HEK293 (cell line): ENCODE results near the gene EZH1.
A peak's percentile ranks its signal among the peaks of the same experiment; 100 is the strongest.

Experiments
- CTCF ChIA-PET: fragments of 350-600 bp; formaldehyde crosslinking; extraction: SDS; loops from one replicate; lab custom pipeline; 2021; ENCODE audit warnings: antibody characterized with exemption; lab: Yijun Ruan, JAX
- POLR2A ChIA-PET: fragments of 300-600 bp; formaldehyde crosslinking; extraction: SDS; loops from one replicate; lab custom pipeline; 2020; ENCODE audit warnings: antibody characterized with exemption, inconsistent platforms; lab: Yijun Ruan, JAX
- H3K27ac ChIP-seq: fragments of 200-500 bp; sonication (Bioruptor generic); 2 replicates; pipeline ENCODE4 v1.5.1; 2014; ENCODE audit warnings: low read depth, low read length, control low read depth, inconsistent platforms; ENCODE audit errors: extremely low read depth
- H3K36me3 ChIP-seq, 2 experiments: fragments of 200-500 bp in 1 of 2; sonication (Bioruptor generic) in 1 of 2; 1 replicate in 1 of 2; 2 replicates in 1 of 2; pipeline ENCODE4 v1.5.1; 2014 to 2017; ENCODE audit warnings: inconsistent platforms in 2 of 2, low read length in 2 of 2; ENCODE audit not compliant: control insufficient read depth in 2 of 2, insufficient read depth in 1 of 2
- H3K4me1 ChIP-seq: fragments of 200-500 bp; sonication (Bioruptor generic); 2 replicates; pipeline ENCODE4 v1.5.1; 2014; ENCODE audit warnings: mild to moderate bottlenecking, low read length, inconsistent platforms; ENCODE audit not compliant: control insufficient read depth, insufficient read depth
- H3K4me3 ChIP-seq: 2 replicates; pipeline ENCODE4 v1.5.1; 2011; ENCODE audit warnings: low read depth, mild to moderate bottlenecking, control low read depth, low read length, moderate library complexity
- H3K9me3 ChIP-seq: fragments of 200-500 bp; sonication (Bioruptor generic); 2 replicates; pipeline ENCODE4 v1.5.1; 2014; ENCODE audit warnings: low read depth, low read length, inconsistent platforms; ENCODE audit not compliant: control insufficient read depth, insufficient read depth
- AEBP2 ChIP-seq: fragments of 450-650 bp; formaldehyde crosslinking; IDR thresholded peaks from 2 replicates; pipeline ENCODE4 v1.5.1; 2016; ENCODE audit warnings: missing biosample characterization, missing genetic modification characterization, borderline replicate concordance
- RBAK ChIP-seq: fragments of 450-650 bp; formaldehyde crosslinking; IDR thresholded peaks from 2 replicates; pipeline ENCODE4 v1.5.1; 2016; ENCODE audit warnings: missing biosample characterization, missing genetic modification characterization
- SP2 ChIP-seq: fragments of 450-650 bp; formaldehyde crosslinking; IDR thresholded peaks from 2 replicates; pipeline ENCODE4 v1.5.1; 2016; ENCODE audit warnings: missing biosample characterization, missing genetic modification characterization
- ZBTB44 ChIP-seq: fragments of 450-650 bp; IDR thresholded peaks from 2 replicates; pipeline ENCODE4 v1.5.1; 2018; ENCODE audit warnings: missing biosample characterization, mild to moderate bottlenecking, missing genetic modification characterization
- ZBTB7A ChIP-seq: fragments of 450-650 bp; formaldehyde crosslinking; IDR thresholded peaks from 2 replicates; pipeline ENCODE4 v1.5.1; 2016; ENCODE audit warnings: low read depth, missing biosample characterization, missing genetic modification characterization
- ZNF121 ChIP-seq: fragments of 450-650 bp; formaldehyde crosslinking; IDR thresholded peaks from 2 replicates; pipeline ENCODE4 v1.5.1; 2016; ENCODE audit warnings: missing biosample characterization, missing genetic modification characterization
- ZNF146 ChIP-seq: fragments of 450-650 bp; formaldehyde crosslinking; IDR thresholded peaks from 2 replicates; pipeline ENCODE4 v1.5.1; 2016; ENCODE audit warnings: missing biosample characterization, missing genetic modification characterization
- ZNF2 ChIP-seq: fragments of 450-650 bp; formaldehyde crosslinking; IDR thresholded peaks from 2 replicates; pipeline ENCODE4 v1.5.1; 2016; ENCODE audit warnings: missing biosample characterization, missing genetic modification characterization
- ZNF223 ChIP-seq: fragments of 450-650 bp; formaldehyde crosslinking; IDR thresholded peaks from 2 replicates; pipeline ENCODE4 v1.5.1; 2016; ENCODE audit warnings: missing biosample characterization, missing genetic modification characterization
- ZNF280C ChIP-seq: fragments of 450-650 bp; formaldehyde crosslinking; IDR thresholded peaks from 2 replicates; pipeline ENCODE4 v1.5.1; 2016; ENCODE audit warnings: missing biosample characterization, missing genetic modification characterization
- ZNF449 ChIP-seq: fragments of 450-650 bp; formaldehyde crosslinking; IDR thresholded peaks from 2 replicates; pipeline ENCODE4 v1.5.1; 2017; ENCODE audit warnings: missing biosample characterization, mild to moderate bottlenecking, missing genetic modification characterization, moderate library complexity
- ZNF501 ChIP-seq: fragments of 450-650 bp; formaldehyde crosslinking; IDR thresholded peaks from 2 replicates; pipeline ENCODE4 v1.5.1; 2016; ENCODE audit warnings: missing biosample characterization, missing genetic modification characterization
- ZNF513 ChIP-seq: fragments of 450-650 bp; IDR thresholded peaks from 2 replicates; pipeline ENCODE4 v1.5.1; 2018; ENCODE audit warnings: missing biosample characterization, missing genetic modification characterization
- ZNF555 ChIP-seq: fragments of 450-650 bp; formaldehyde crosslinking; conservative IDR thresholded peaks from 2 replicates; pipeline ENCODE4 v1.5.1; 2017; ENCODE audit warnings: missing biosample characterization, mild to moderate bottlenecking, missing genetic modification characterization, inconsistent platforms
- ZNF677 ChIP-seq: fragments of 450-650 bp; IDR thresholded peaks from 2 replicates; pipeline ENCODE4 v1.5.0; 2018; ENCODE audit warnings: missing biosample characterization, mild to moderate bottlenecking, missing genetic modification characterization, moderate library complexity
- ZNF692 ChIP-seq: fragments of 450-650 bp; formaldehyde crosslinking; IDR thresholded peaks from 2 replicates; pipeline ENCODE4 v1.5.1; 2016; ENCODE audit warnings: missing biosample characterization, missing genetic modification characterization
- ZNF785 ChIP-seq: fragments of 450-650 bp; formaldehyde crosslinking; IDR thresholded peaks from 2 replicates; pipeline ENCODE4 v1.5.1; 2016; ENCODE audit warnings: missing biosample characterization, missing genetic modification characterization
- ZNF830 ChIP-seq: fragments of 450-650 bp; IDR thresholded peaks from 2 replicates; pipeline ENCODE4 v1.5.0; 2018; ENCODE audit warnings: missing biosample characterization, missing genetic modification characterization, low read depth, mild to moderate bottlenecking, moderate library complexity
- ZSCAN23 ChIP-seq: fragments of 450-650 bp; formaldehyde crosslinking; IDR thresholded peaks from 2 replicates; pipeline ENCODE4 v1.5.1; 2016; ENCODE audit warnings: missing biosample characterization, missing genetic modification characterization

Gene EZH1

GRCh38 chr17:42725143-42725542, 19.7 kb downstream of the EZH1 start:
- Histone ChIP-seq H3K4me3 (no peak overlapping the region), H3K36me3 (peaks cover 65 to 87% of the 10 kb centered on the region in 2 experiments), H3K4me1 (no peaks in the 10 kb centered on the region), H3K27ac (no peak overlapping the region), H3K9me3 (no peaks in the 10 kb centered on the region)
- TF ChIP-seq AEBP2 (tag by site-specific recombination) (no peak), ZNF121 (peak; percentile 88)
- ChIA-PET POLR2A (no interaction called here), CTCF (interaction anchor here (0.6 to 2.7 kb wide), 6 partner anchors 8 to 697 kb away, joined by 3 to 10 read pairs (median 4); partner anchors contain the start of gene PSMC3IP)

GRCh38 chr17:42723636-42724035, 21.2 kb downstream of the EZH1 start:
- CTCF ChIA-PET, result interaction anchor here (0.7 kb wide), 1 partner anchor 40 kb away, joined by 3 read pairs; no protein-coding TSS in a partner anchor

GRCh38 chr17:42720996-42721583, 23.8 kb downstream of the EZH1 start:
- Histone ChIP-seq H3K9me3 (no peaks in the 10 kb centered on the region), H3K4me3 (no peak overlapping the region), H3K36me3 (peaks cover 82 to 92% of the 10 kb centered on the region in 2 experiments), H3K27ac (no peak overlapping the region), H3K4me1 (no peaks in the 10 kb centered on the region)
- ChIA-PET CTCF (interaction anchor here (0.7 to 4.2 kb wide), 6 partner anchors 11 to 802 kb away, joined by 3 to 41 read pairs (median 8); partner anchors contain the start of genes PSMC3IP and RAMP2), POLR2A (interaction anchor here (1.0 kb wide), 1 partner anchor 142 kb away, joined by 3 read pairs; no protein-coding TSS in a partner anchor)
- no peak for TF ChIP-seq ZNF677 (tag by site-specific recombination)
- peak; percentile 25; the same call in 1 of the 2 replicates for TF ChIP-seq ZNF2 (tag by site-specific recombination)
- TF ChIP-seq ZNF555 (tag by site-specific recombination), result no peak
- TF ChIP-seq ZNF449 (tag by site-specific recombination), result no peak
- TF ChIP-seq ZBTB44 (tag by site-specific recombination), result no peak
- TF ChIP-seq ZSCAN23, result no peak
- no peak for TF ChIP-seq ZNF830 (tag by site-specific recombination)
- no peak for TF ChIP-seq RBAK
- TF ChIP-seq ZNF692 (tag by site-specific recombination), result no peak

More at GRCh38 chr17:42723636-42724035, 21.2 kb downstream of the EZH1 start:
- POLR2A ChIA-PET, result no interaction called here
- Histone ChIP-seq H3K36me3 (peaks cover 66 to 91% of the 10 kb centered on the region in 2 experiments), H3K4me1 (no peaks in the 10 kb centered on the region), H3K4me3 (no peak overlapping the region), H3K27ac (no peak overlapping the region), H3K9me3 (no peaks in the 10 kb centered on the region)
- TF ChIP-seq SP2 (tag by site-specific recombination), result no peak
- TF ChIP-seq ZNF280C (tag by site-specific recombination), result no peak
- TF ChIP-seq ZBTB7A (tag by site-specific recombination), result no peak
- no peak for TF ChIP-seq ZNF146 (tag by site-specific recombination)
- TF ChIP-seq ZNF501, result no peak
- no peak for TF ChIP-seq ZNF513 (tag by site-specific recombination)
- no peak for TF ChIP-seq ZNF223 (tag by site-specific recombination)
- no peak for TF ChIP-seq ZNF785 (tag by site-specific recombination)
